GM19372 (cell line): ENCODE measurements around the gene PRKG1.
"Not testable (repeated sequence)": the region's sequence is repeated elsewhere in the genome, so short reads cannot be mapped to it uniquely, and the experiment has no call there.

Experiments used
- ATAC-seq: cut with Tn5 transposase; IDR thresholded peaks from one replicate; pipeline ENCODE4 v1.9.1; 2021; ENCODE audit warnings: mild to moderate bottlenecking, low read depth, moderate library complexity; ENCODE audit not compliant: unreplicated experiment

The PRKG1 gene

DNA sequence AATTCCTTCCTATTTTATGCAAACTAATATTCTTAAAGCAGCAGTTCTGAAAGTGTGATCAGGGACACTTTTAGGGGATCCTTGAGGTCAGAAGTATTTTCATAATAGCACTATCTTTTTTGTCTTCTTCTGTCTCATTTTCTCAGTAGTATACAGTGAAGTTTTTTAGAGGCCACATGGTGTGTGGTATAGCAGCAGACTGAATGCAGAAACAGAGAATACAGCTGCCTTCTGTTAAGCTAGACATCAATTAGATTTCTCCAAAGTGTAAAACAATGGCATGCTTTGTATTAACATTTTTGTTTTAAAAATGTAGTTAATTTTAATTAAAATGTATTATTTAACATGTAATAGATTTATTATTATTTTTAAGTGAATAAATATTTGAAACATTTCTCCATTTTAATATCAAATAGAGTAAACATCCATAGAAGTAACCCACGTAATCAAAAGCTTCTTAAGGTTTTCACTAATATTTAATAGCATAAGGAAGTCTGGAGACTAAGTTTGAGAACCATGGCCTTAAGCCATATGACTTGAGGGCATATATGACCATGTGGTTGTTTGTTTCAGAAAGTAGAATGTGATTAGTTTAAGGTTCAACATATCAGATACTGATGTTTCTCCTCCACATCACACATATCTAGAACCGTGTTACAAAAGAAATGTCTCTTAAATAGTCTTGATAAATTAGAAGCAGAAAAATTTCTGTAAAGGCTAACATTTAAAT lies 94.0 kb downstream of the PRKG1 start:
- no peak for ATAC-seq

- ATAC-seq, result no peak
Observed at GRCh38 chr10:51169111-51169510, 94.8 kb downstream of the PRKG1 start.

- ATAC-seq, result no peak
Observed at GRCh38 chr10:51170518-51171245, 96.4 kb downstream of the PRKG1 start.

DNA sequence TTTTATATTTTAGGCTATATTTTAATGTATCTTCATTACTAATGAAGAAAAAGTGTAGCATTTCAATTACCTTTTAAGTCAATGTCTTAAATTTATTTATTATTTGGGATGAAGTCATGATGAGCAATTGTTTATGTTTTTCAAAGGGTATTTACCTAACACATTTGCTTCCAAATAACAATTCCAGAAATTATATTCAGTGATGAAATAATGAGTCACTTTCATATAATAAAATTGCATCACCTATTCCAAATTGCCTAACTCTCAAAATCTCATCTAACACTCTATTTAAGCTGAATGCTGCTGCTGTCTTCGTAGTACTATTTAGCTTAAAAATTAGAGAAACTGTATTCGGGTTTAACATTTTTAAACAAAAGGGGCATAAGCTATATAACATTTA lies 97.7 kb downstream of the PRKG1 start:
- no peak for ATAC-seq

DNA sequence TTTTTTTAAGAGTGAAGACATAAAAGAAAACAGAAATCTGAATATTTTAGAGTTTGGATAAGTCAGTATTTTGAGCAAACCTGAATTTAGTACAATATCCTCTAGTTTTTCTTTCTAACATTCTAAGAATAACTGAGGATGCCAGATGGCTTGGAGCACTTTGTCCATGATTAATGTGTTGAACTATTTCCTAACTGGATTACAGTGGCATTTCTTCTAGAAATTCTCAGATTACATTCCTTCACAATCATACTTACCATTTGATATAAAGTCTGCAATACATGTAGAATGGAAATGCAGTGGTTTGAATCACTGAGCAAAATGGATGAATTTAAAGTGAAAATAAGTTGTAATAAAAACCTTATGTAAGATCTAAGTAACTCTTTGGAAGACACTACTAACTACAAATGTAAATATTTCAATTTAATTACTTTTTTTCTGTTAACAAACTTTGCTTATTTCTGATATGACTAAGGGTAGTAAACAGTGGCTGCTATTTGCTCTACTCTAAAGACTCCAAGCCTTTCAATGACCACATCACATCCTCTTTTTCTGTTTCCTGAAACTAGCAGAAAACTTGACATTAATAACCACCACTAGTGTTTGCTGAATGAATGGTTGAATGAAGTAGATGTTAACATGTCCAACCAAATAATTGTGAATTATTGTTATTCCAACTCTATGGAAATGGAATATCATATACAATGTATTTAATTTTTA lies 102.8 kb downstream of the PRKG1 start:
- no peak for ATAC-seq

- no peak for ATAC-seq
Observed at GRCh38 chr10:51178634-51179033, 104.3 kb downstream of the PRKG1 start.

DNA sequence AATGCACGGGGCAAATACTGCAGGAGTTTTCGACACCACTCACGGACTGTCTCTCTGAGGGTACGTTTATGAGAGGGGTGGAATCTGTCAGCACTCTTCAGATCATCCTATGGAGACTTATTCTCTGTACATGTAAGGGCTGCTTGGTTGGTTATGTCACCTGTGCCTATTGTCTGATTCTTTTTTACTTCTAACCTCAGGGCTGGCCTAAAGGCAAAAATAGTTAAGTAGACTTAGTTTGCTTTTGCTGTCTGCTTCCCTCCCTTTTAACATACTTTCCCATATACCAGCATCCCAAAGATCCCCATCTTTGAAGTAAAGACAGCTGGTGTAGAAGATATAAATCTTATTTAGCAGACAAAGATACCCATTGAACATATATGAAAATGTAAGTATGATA lies 105.9 kb downstream of the PRKG1 start:
- no peak for ATAC-seq

DNA sequence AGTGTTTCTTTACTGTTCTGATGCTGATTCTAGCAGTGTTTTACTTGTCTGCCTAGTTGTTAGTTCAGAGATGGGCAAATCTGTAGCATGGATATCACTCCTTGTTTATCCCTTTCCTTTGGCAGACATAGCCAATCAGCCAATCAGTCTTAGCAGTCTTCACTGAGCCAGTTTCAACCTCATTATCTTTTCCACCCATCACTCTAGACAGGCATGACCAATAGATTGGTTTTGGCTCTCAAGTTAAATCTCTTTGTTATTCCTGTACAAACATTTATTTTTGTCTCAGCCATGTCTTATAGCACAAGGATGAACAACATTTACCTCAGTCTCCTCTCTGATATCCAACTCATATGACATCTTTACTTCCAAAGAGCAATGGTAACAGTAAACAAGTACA lies 109.5 kb downstream of the PRKG1 start:
- no peak for ATAC-seq

GRCh38 chr10:51186361-51186760 lies 112.1 kb downstream of the PRKG1 start:
- ATAC-seq, result no peak

DNA sequence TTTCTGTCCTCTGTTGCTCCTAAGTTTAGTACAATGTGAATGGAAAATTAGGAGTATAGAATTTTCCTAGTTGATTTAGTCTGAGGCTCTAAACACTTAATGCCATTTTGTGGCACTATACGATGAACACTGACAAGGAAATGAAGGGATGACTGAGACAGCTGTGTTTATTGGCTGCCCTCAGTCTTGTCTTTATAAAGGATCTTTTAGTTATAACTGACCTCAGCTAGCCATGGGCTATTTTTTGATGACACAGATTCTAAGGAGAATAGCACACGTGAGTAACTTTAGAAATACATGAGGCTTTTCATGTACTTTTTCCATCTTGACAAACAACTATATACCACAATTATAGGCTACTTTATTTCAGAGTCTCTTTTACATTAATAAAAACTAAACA lies 113.7 kb downstream of the PRKG1 start:
- no peak for ATAC-seq

DNA sequence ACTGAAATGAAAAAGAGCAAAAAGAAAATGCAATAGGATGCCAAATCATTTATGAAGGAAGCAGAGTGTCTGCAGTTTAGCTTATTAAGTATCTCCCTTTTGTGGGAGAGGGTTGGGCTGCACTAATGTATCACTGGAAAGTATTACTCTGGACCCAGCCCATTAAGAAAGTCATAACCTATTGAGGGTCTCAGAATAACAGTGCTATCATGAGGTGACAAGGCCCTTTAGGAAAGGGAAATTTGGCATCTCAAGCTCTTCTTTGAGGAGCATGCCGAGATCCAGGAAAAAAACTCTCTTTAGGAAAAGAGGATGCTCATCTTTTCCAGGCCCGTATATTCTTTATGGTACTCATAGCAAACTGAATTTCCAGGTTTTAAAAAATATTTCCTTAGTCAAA lies 114.6 kb downstream of the PRKG1 start:
- no peak for ATAC-seq

- ATAC-seq, result no peak
Observed at GRCh38 chr10:51196508-51197175, 122.4 kb downstream of the PRKG1 start.

DNA sequence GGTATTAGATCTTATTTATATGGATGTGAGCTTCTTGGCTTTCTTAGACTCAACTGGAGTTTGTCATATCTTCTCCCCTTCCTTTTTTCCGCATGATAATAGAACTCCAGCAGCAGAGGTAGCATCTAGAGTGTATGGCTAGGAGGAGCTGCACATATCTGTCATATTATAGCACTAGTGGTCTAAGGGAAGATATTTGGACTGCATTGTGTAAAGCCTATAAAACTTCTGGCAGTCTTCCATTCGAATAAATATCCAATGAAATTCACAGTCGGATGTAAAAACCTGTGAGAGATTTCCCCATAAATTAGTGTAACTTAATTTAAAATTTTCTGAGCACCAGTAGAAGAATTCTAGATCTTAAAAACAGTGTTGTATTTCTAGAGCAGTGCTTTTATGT lies 123.9 kb downstream of the PRKG1 start:
- ATAC-seq, result no peak

- ATAC-seq, result no peak
Observed at GRCh38 chr10:51201947-51202346, 127.7 kb downstream of the PRKG1 start.

GRCh38 chr10:51203359-51203758 lies 129.1 kb downstream of the PRKG1 start:
- ATAC-seq, result no peak

GRCh38 chr10:51204066-51204465 lies 129.8 kb downstream of the PRKG1 start:
- ATAC-seq, result no peak

- ATAC-seq, result no peak
Observed at GRCh38 chr10:51204701-51205100, 130.4 kb downstream of the PRKG1 start.

- ATAC-seq, result no peak
Observed at GRCh38 chr10:51206500-51206899, 132.2 kb downstream of the PRKG1 start.

DNA sequence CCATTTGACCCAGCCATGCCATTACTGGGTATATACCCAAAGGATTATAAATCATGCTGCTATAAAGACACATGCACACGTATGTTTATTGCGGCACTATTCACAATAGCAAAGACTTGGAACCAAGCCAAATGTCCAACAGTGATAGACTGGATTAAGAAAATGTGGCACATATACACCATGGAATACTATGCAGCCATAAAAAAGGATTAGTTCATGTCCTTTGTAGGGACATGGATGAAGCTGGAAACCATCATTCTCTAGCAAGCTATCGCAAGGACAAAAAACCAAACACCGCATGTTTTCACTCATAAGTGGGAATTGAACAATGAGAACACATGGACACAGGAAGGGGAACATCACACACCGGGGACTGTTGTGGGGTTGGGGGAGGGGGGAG lies 138.7 kb downstream of the PRKG1 start:
- not testable (repeated sequence) for ATAC-seq

DNA sequence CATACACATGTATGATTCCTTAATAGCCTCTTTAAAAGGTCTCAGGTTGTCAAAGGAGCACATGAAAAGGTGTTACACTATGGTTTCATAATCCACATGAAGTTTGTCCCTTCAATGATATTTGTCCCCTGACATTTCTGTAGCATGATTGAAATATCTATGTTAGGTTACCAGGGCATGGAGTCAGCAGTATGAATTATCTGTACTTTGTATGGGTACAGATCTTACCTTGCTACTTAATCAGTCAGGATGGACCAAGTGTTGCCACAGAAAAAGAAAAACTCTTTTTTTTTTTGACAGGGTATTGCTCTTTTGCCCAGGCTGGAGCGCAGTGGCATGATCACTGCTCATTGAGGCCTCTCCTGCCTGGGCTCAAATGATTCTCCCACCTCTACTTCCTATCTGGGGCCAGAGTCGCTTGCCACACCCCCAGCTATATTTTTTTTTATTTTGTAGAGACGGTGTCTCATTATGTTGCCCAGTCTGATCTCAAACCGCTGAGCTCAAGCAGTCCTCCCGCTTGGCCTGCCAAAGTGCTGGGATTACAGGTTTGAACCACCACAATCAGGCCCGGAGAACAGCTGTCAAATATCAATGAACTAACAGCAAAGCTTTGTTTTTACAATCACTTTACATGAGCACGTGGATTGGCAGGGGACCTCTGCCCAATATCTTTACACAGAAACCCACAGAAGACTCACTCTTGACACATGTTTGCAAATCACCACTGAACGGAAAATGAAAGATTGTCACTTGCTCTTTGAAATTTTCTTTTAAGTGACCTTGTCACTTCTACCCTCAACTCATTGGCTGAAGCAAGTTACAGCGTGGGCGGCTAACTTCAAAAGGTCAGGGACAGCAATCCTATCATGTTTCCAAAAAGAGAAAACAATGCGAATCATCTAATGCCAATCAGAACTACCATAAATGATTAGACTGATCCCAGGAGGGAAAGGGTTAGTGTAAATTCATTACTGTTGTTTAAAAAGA lies 140.2 kb downstream of the PRKG1 start:
- no peak for ATAC-seq
